A673 (cell line): ENCODE data around the gene STEAP3. TPM values are rescaled to one million over a fixed set of nuclear protein-coding genes. Genes with fewer than 3 reads are reported as not detected.
"Not testable (repeated sequence)": the region's sequence is repeated elsewhere in the genome, so short reads cannot be mapped to it uniquely, and the experiment has no call there.

Experiments used
- BruUV-seq: library from RNA; stranded (reverse); fragments of 400-500 nt; replicated peaks from 2 replicates; lab custom pipeline; 2021; lab: Mats Ljungman, UMichigan
- CTCF ChIA-PET: fragments of 300-600 bp; sonication (Branson Sonifier 250); formaldehyde crosslinking; loops from one replicate; lab custom pipeline; 2022; ENCODE audit warnings: antibody characterized with exemption; lab: Charles Lee
- POLR2A ChIA-PET: fragments of 300-600 bp; sonication (Branson Sonifier 250); formaldehyde crosslinking; loops from one replicate; lab custom pipeline; 2022; ENCODE audit warnings: antibody characterized with exemption; ENCODE audit not compliant: low non-redundant PET; lab: Charles Lee
- DNase-seq: peaks from one replicate; pipeline ENCODE4 v3.0.0-alpha.2; 2015; ENCODE audit warnings: low spot score
- H3K27ac ChIP-seq: fragments of 200-600 bp; sonication (generic); 2 replicates; pipeline ENCODE4 v1.5.1; 2016; ENCODE audit warnings: mixed run types, low read depth, mild to moderate bottlenecking, mixed read lengths, antibody characterized with exemption, low read length; ENCODE audit not compliant: poor library complexity, severe bottlenecking
- H3K27me3 ChIP-seq: fragments of 200-600 bp; sonication (generic); replicated peaks from 2 replicates; pipeline ENCODE4 v1.6.1; 2017; ENCODE audit warnings: mixed run types, low read depth, mild to moderate bottlenecking, mixed read lengths, antibody characterized with exemption, low read length; ENCODE audit not compliant: insufficient read depth, poor library complexity
- H3K36me3 ChIP-seq: fragments of 200-600 bp; sonication (generic); 2 replicates; pipeline ENCODE4 v1.6.1; 2016; ENCODE audit warnings: mixed run types, mild to moderate bottlenecking, mixed read lengths, antibody characterized with exemption, low read length; ENCODE audit not compliant: insufficient read depth, poor library complexity, severe bottlenecking
- H3K4me1 ChIP-seq: fragments of 200-600 bp; sonication (generic); 2 replicates; pipeline ENCODE4 v1.6.1; 2017; ENCODE audit warnings: mixed run types, mild to moderate bottlenecking, mixed read lengths, antibody characterized with exemption, low read length; ENCODE audit not compliant: insufficient read depth, poor library complexity, severe bottlenecking
- H3K4me3 ChIP-seq: fragments of 200-600 bp; sonication (generic); 2 replicates; pipeline ENCODE4 v1.5.1; 2016; ENCODE audit warnings: low read depth, mixed run types, mild to moderate bottlenecking, mixed read lengths, low read length; ENCODE audit not compliant: poor library complexity, severe bottlenecking
- H3K9me3 ChIP-seq: fragments of 200-600 bp; sonication (generic); 2 replicates; pipeline ENCODE4 v1.6.1; 2016; ENCODE audit warnings: mixed run types, low read depth, mild to moderate bottlenecking, mixed read lengths, antibody characterized with exemption, low read length; ENCODE audit not compliant: poor library complexity, severe bottlenecking
- EZH2 ChIP-seq: fragments of 200-600 bp; sonication (generic); IDR thresholded peaks from 2 replicates; pipeline ENCODE4 v1.6.1; 2017; ENCODE audit warnings: borderline replicate concordance, low read depth, mild to moderate bottlenecking, mixed read lengths, antibody characterized with exemption, low read length; ENCODE audit not compliant: poor library complexity, severe bottlenecking
- intact Hi-C: fragments of 100-400 bp; cut with micrococcal nuclease; formaldehyde crosslinking; loops from one replicate; pipeline ENCODE4 v1.10.0; 2022; ENCODE audit not compliant: unreplicated experiment
- total RNA-seq: library from RNA; stranded (reverse); gene quantifications from 2 replicates; pipeline ENCODE4 v1.2.3, GENCODE V29; 2021
- TF ChIP-seq, protein P1 (sequence below): fragments of 300-800, 200-600 bp; sonication (generic); conservative IDR thresholded peaks from 2 replicates; pipeline ENCODE4 v1.5.1; 2017; ENCODE audit warnings: low read depth, mild to moderate bottlenecking, antibody characterized with exemption, low read length, moderate library complexity, mixed read lengths

The STEAP3 gene
- total RNA-seq, 1 experiment from 2014 or later, result 20.3 TPM

DNA sequence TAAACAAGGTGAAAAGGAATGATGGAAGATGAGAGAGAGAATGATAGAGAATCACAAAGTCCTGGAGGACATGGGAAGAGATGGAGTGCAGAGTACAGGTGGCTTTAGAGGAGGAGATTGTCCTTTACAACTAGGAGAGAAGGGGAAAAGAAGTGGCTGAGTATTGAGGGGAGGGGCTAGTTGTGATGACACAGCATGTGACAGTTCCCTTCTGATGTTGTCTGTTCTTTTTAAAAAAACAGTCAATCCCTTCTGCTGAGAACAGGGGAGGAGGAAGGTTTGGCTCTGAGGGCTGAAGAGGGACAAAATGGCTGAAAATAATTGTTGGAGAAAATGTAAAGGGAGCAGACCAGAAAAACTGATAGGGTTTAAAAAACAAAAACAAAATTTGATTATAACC, 44.0 kb downstream of the STEAP3 start:
- H3K4me1 ChIP-seq, result no peaks in the 10 kb centered on the region
- intact Hi-C loops, result no loop called here
- no peak overlapping the region for H3K4me3 ChIP-seq
- H3K27ac ChIP-seq, result no peak overlapping the region
- H3K36me3 ChIP-seq, result no peaks in the 10 kb centered on the region
- BruUV-seq, result no TSS peak
- no peak for TF ChIP-seq EZH2
- TF ChIP-seq, protein P1, sequence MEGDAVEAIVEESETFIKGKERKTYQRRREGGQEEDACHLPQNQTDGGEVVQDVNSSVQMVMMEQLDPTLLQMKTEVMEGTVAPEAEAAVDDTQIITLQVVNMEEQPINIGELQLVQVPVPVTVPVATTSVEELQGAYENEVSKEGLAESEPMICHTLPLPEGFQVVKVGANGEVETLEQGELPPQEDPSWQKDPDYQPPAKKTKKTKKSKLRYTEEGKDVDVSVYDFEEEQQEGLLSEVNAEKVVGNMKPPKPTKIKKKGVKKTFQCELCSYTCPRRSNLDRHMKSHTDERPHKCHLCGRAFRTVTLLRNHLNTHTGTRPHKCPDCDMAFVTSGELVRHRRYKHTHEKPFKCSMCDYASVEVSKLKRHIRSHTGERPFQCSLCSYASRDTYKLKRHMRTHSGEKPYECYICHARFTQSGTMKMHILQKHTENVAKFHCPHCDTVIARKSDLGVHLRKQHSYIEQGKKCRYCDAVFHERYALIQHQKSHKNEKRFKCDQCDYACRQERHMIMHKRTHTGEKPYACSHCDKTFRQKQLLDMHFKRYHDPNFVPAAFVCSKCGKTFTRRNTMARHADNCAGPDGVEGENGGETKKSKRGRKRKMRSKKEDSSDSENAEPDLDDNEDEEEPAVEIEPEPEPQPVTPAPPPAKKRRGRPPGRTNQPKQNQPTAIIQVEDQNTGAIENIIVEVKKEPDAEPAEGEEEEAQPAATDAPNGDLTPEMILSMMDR, result no peak
- ChIA-PET CTCF (no interaction called here), POLR2A (no interaction called here)
- DNase-seq, result no peak
- H3K27me3 ChIP-seq, result no peaks in the 10 kb centered on the region
- no peaks in the 10 kb centered on the region for H3K9me3 ChIP-seq

DNA sequence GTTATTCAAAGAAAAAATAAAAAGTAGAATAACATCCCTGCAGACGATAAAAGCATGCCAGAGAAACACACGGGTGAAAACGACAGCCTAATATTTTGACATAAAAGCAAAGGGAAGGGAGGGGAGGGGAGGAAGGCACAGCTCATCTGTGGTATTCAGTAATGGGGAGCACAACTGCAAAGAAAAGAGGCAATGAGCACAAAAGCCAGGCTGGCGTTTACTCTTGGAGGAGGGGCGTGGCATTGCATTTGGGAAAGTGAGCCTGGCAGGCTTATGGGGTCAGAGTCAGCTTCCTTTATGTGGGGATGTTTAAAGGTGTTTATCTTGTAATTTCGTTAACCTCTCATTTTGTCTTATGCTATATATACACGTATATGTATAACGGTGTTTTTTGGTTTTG, 53.2 kb downstream of the STEAP3 start:
- BruUV-seq, result no TSS peak
- TF ChIP-seq, protein P1, result no peak
- no peak for TF ChIP-seq EZH2
- CTCF ChIA-PET, result no interaction called here

GRCh38 chr2:119278385-119278784, 54.8 kb downstream of the STEAP3 start:
- H3K4me1 ChIP-seq, H3K27ac ChIP-seq, H3K36me3 ChIP-seq, DNase-seq, intact Hi-C loops, H3K9me3 ChIP-seq, POLR2A ChIA-PET, CTCF ChIA-PET, H3K4me3 ChIP-seq, BruUV-seq, H3K27me3 ChIP-seq: not testable (repeated sequence)

More for the DNA sequence above, 53.2 kb downstream of the STEAP3 start:
- no peak overlapping the region for H3K27ac ChIP-seq
- DNase-seq, result no peak
- no peaks in the 10 kb centered on the region for H3K36me3 ChIP-seq
- no peaks in the 10 kb centered on the region for H3K27me3 ChIP-seq
- H3K4me3 ChIP-seq, result no peak overlapping the region
- H3K9me3 ChIP-seq, result no peaks in the 10 kb centered on the region
- H3K4me1 ChIP-seq, result no peaks in the 10 kb centered on the region
- intact Hi-C loops, result no loop called here
- POLR2A ChIA-PET, result no interaction called here

DNA sequence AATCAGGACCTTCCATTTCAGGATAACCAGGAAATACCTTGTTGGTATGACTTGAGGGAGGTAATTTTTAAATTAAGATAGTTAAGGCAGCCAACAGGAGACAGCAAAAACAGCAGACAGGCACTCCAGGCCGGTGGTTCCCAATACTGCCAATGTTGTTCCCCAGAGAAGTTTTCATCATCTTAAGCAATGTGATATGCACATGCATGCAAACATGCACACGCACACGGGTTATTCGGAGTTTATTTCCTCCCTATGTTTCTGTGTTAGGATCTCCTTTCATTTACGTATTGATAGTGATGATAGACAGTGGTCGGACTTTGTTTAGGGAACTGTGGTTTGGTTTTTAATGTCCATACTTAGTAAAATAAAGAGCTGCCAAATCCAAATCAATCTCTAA, 55.3 kb downstream of the STEAP3 start:
- no TSS peak for BruUV-seq
- ChIA-PET POLR2A (no interaction called here), CTCF (no interaction called here)
- DNase-seq, result no peak
- TF ChIP-seq EZH2, result no peak
- TF ChIP-seq, protein P1, result no peak
- intact Hi-C loops, result no loop called here
- no peak overlapping the region for H3K4me3 ChIP-seq
- H3K27me3 ChIP-seq, result no peaks in the 10 kb centered on the region
- no peak overlapping the region for H3K27ac ChIP-seq
- H3K36me3 ChIP-seq, result no peaks in the 10 kb centered on the region
- no peaks in the 10 kb centered on the region for H3K9me3 ChIP-seq
- no peaks in the 10 kb centered on the region for H3K4me1 ChIP-seq
